CD4-positive, alpha-beta T cell treated with Interleukin-4 for 1 hour (primary cell): Measurements from ENCODE around the gene AP3B1.
"Not testable (repeated sequence)": the region's sequence is repeated elsewhere in the genome, so short reads cannot be mapped to it uniquely, and the experiment has no call there.

Experiments used
- DNase-seq, 2 donors: peaks; one replicate each; pipeline ENCODE4 v3.0.0-alpha.2; 2020 to 2022

Gene AP3B1

GRCh38 chr5:78062645-78063044, 231.9 kb downstream of the AP3B1 start:
- DNase-seq = no peak

GRCh38 chr5:78060421-78060820, 234.1 kb downstream of the AP3B1 start:
- DNase-seq = no peak

GRCh38 chr5:78058625-78059024, 235.9 kb downstream of the AP3B1 start:
- DNase-seq = no peak

- DNase-seq = no peak
Measured at GRCh38 chr5:78056901-78057514, 237.5 kb downstream of the AP3B1 start.

- no peak for DNase-seq
Measured at GRCh38 chr5:78056053-78056452, 238.4 kb downstream of the AP3B1 start.

- no peak for DNase-seq
Measured at GRCh38 chr5:78050888-78051287, 243.6 kb downstream of the AP3B1 start.

GRCh38 chr5:78046823-78047222, 247.7 kb downstream of the AP3B1 start:
- not testable (repeated sequence) for DNase-seq

- DNase-seq = no peak
Measured at GRCh38 chr5:78046006-78046405, 248.5 kb downstream of the AP3B1 start.

- no peak for DNase-seq
Measured at GRCh38 chr5:78041805-78042204, 252.7 kb downstream of the AP3B1 start.

- DNase-seq = no peak
Measured at GRCh38 chr5:78025540-78025939, 269.0 kb downstream of the AP3B1 start.

- DNase-seq = no peak
Measured at GRCh38 chr5:78019744-78020143, 274.8 kb downstream of the AP3B1 start.

GRCh38 chr5:78016863-78017529, 277.5 kb downstream of the AP3B1 start:
- DNase-seq = no peak

- DNase-seq = no peak
Measured at GRCh38 chr5:78009937-78010527, 284.5 kb downstream of the AP3B1 start.

GRCh38 chr5:78008356-78008967, 286.0 kb downstream of the AP3B1 start:
- DNase-seq = peak in 1 of 2 donors; percentile 11

GRCh38 chr5:78007233-78007632, 287.3 kb downstream of the AP3B1 start:
- DNase-seq = no peak

GRCh38 chr5:78006449-78006848, 288.0 kb downstream of the AP3B1 start:
- no peak for DNase-seq

GRCh38 chr5:78005021-78005785, 289.3 kb downstream of the AP3B1 start:
- no peak for DNase-seq

- DNase-seq = no peak
Measured at GRCh38 chr5:78004559-78004958, 289.9 kb downstream of the AP3B1 start.

GRCh38 chr5:78003919-78004318, 290.6 kb downstream of the AP3B1 start:
- DNase-seq = no peak

GRCh38 chr5:78003450-78003849, 291.0 kb downstream of the AP3B1 start:
- DNase-seq = no peak

GRCh38 chr5:78002690-78003089, 291.8 kb downstream of the AP3B1 start:
- no peak for DNase-seq

GRCh38 chr5:78001197-78001596, 293.3 kb downstream of the AP3B1 start:
- no peak for DNase-seq

GRCh38 chr5:78000191-78000590, 294.3 kb downstream of the AP3B1 start:
- DNase-seq = no peak
